Fibroblast of skin of scalp (primary cell): Measurements from ENCODE around the gene SP6.

Experiments used
- DNase-seq: peaks from one replicate; pipeline ENCODE4 v3.0.0-alpha.2; 2013

The SP6 gene

DNA sequence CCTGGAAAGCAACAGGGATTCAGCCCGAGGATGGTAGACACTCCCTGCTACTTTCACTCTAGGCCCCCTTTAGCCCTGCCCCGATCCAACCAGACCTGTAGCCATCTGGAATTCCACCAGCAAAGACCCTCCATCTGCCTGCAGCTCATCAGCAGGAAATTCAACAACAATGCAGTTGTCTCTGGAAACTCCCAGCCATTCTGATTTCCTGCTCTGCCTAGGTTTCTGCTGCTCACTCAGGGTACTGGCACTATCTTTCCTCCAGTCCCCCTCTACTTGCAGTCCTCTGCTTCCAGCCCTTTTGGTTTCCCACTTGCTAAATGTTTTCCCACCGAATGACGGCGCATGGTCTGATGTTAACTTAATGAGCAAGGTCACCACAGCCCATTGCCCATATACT is 2.7 kb upstream of the SP6 start:
- no peak for DNase-seq

DNA sequence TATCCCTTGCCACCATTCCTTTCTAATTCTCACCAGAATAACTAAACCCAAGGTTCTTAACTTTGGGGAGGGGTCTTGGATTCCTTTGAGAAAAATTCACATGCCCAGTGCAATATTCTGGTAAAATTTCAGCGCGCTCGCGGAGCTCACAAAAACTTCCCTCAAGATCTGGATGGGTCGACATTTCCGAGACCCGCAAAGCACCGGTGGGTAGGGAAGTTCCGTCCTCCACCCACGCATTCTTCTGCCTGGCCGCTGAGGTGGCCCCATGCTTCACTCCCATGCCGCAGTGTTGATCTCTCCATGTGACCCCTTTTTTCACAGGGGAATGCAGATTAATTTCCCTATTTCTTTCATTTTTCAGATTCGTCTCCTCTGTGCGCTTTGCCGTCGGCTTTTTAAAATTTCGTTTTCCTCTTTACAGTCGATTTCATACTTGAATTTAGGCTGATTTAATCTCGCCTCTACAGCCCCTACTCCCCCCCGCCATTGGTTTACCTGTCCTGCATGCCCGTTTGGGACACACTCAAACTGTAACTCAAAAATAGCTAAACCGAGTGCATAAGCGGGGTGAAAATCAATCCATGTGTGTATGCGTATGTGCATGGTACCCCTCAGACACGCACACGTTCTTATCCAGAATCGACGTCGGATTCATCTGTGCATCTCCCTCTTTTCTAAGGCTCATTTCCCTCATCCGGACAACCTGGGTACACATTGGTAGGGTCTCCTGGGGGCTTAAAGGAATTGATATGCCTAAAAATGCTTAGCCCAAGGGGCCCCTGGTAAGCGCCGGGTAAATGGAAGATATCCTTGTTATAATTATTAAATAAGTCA is 1.4 kb upstream of the SP6 start:
- no peak for DNase-seq

DNA sequence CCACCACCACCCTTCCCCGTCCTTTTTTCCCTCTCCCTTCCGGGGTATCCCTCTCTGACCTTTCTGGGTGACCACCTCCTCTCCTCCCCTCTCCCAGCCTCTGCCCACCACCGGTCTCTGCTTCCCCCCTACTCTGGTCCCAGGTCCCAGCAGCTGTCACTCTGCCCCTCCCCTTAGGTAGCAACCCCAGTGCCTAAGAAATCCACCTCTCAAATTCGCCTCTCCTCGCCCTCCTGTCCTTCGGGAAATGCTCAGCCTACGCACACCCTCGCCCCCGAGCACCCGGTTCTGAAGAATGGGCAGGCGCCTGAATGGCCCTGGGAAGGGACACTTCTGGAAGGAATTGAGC is 775 bp upstream of the SP6 start:
- no peak for DNase-seq

DNA sequence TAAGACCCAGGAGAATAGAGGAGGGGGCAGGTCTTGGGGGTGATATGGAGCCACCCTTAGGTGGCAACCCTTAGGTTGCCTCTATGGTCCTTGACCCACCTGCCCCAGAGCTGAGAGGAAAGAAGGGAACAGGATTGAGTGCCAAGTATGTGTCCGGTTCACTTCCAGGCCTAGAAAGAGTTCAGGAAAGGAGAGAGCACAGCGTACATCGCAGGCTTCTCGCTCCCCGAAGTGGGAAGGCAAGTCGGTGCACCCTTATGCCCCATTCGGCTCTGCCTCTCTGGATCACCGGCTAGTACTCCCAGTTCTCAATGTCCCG is 631 bp downstream of the SP6 start:
- no peak for DNase-seq

GRCh38 chr17:47848198-47848513 is 2.8 kb downstream of the SP6 start:
- DNase-seq: no peak

DNA sequence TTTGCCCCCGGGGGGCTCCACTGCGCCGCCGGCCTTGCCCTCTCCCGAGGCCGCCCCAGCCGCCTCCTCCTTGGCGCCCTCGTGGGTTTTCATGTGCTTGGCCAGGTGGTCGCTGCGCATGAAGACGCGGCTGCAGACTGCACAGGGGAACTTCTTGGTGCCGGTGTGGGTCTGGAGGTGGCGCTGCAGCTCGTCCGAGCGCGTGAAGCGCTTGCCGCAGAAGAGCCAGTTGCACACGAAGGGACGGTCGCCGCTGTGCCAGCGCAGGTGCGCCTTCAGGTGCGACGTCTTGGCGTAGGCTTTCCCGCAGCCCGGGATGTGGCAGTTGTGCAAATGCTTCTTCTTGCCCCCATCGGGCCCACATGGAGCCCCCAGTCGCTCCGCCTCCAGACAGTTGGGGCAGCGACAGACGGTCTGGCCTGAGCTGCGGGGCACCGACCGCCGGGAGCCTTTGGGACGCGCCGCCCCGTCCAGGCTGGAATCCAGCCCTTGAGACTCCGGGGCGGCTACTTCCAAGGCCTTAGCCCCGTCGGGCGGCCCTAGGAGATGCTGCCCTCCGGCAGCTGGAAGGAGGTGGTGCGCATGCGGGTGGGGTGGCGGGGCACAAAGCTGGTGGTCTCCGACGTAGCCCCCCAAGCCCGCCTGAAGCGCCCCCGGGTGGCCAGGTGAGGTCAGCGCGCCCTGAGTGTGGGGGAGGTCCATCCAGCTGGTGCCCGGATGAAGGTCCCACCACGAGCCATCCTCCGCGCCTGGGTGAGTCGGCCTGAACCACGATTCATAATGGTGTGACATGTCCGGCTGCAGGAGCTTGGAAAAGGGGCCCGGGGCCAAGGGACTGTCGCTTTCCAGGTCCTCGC is 3.4 kb downstream of the SP6 start:
- DNase-seq: no peak

DNA sequence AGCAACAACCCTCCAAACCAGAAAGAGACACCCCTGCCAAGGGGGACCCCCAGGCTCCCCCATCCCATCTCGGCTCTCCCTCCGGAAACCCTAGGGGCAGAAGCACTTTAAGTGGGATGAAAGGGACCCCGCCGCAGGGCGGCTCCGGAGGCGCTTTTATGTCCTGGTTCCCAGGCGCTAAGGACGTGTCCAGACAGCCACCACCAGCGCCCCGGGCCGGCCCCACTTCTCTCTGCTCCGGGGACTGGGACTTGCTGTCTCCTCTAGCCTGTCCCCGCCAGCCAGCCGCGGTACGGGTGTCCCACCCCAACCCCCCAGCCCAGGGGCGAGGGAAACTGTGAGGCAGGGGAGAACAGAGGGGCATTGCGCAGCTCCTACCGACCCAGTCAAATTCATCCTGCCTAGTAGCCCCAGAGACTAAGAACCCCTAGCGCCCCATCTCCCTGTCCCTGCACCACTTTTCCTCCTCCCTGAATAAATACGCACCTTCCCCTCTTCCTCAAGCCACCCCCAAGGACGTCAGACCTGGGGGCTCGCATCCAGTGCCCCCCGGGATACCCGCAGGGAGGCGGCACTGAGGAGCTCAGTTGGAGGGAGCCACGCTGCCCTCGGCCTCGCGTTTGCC is 4.1 kb downstream of the SP6 start:
- DNase-seq: no peak

DNA sequence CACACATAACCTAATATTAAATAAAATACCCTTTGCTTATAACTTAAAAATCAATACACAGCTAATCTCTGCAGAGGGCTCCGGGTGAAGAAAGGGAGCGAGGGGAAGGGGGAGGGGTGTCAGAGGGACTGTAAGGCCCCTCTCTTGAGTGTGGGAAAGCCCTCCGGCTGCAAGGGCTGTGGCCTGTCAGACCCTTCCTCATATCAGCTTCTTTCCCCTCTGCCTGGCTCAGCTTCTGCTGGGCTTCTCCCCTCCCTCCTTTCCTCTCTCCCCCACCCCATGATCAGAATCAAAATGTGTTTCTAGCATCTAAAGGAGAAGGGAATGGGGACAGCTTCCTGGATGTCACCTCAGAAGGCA is 5.3 kb downstream of the SP6 start:
- no peak for DNase-seq

GRCh38 chr17:47844814-47845715 is 5.9 kb downstream of the SP6 start:
- DNase-seq: peak; percentile 26

GRCh38 chr17:47844227-47844626 is 6.7 kb downstream of the SP6 start:
- DNase-seq: peak; percentile 36

DNA sequence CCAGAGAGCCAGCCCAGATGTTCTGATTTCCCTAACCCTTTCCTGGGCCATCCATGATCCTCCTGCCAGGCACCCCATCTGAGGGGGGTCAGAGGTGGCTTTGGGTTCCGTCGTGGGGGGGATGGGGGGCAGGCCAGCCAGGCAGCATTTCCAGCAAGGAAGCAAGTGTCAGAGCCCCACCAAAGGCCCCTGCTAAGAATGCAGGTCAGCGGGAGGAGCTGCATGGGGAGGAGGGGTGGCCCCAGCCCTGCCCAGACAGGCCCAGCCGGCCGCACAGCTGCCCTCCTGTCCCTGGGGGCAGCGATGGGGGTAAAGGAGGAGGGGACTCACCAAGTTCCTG is 7.6 kb downstream of the SP6 start:
- DNase-seq: no peak

DNA sequence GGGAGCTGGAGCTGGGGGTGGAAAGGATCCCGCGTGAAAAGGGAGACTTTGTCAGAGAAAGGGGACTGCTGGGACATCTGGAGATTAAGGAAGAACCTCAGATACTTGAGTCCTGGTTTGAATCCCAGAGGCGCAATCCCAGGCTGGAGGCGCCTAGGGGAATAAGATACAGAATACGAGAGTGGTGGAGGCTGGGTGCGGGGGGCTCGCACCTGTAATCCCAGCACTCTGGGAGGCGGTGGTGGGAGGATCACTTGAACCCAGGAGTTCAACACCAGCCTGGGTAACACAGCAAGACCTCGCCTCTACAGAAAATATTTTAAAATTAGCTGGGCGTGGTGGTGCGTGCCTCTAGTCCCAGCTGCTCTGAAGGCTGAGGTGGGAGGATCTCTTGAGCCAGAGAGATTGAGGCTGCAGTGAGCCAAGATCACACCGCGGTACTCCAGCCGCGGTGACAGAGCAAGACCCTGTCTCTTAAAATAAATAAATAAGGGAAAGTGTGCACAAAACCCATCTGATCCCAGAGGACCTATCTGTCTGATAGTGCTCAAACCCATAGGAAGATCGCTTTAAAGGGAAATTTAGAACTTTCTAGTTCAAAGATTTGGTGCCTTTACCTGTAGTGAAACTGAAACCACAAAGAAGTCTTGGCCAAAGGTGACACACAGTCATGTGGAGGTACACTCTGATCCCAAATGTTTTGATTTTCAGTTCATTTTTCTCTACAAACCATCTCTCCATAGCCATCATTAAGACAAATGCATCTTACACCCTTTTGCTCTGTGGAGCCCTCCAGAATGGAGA is 9.3 kb downstream of the SP6 start:
- no peak for DNase-seq

GRCh38 chr17:47840742-47841487 is 10.0 kb downstream of the SP6 start, which contains the start of gene SCRN2:
TSS of gene SCRN2 (minus strand) at chr17:47841273. CDS start at chr17:47840843, 430 bp downstream.
- peak; percentile 81 for DNase-seq

DNA sequence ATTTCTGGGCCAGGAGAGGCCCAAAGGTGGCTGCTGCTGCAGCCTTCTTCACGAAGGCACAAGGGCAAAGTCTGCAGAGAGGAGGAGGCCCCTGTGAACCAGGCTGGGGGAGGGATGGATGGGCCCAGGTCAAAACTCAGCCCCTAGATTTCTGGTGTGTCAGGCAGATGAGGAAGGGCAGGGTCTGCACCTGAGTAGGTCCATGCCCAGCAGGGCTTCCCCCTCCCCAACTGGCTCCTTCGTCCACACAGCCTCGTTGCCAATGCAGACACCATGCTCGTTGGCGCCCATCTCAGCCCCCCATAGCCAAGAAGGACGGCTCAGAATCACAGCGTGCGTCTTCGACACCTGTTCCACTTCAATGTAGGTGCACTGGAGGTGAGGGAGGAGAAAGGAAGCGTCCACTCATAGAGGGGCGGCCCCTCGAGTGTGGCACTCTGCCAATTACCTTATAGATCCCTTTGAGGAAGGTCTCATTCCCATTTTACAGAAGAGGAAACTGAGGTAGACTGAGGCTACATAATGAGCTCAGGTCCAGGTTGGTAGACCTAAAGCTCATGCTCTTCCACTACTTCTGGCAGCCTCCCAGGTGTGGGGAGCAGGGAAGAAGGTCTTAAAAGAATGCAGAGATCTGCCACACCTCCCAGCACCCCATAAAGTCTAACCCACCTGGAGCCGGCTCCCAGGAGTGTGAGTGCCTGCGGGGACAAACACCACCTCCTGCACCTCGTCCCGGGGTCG is 10.8 kb downstream of the SP6 start:
- DNase-seq: no peak

DNA sequence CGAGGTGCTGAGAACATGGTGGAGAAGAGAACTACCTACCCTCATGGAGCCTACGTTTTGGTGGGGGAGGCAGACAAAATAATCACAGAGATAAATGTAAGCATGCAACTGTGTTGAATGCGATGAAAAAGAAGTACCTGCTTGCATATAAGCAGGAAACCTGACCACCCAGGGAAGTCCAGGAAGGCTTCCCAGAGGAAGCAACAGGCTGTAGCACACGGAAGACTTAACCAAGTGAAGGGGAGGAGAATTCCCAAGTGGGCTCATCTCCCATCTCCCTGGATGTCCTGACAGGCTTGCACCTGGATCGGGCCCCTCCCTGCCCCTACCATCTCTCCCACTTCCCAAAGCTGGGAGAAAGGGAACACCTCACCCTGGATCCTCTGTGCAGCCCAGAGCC is 11.9 kb downstream of the SP6 start:
- DNase-seq: no peak

DNA sequence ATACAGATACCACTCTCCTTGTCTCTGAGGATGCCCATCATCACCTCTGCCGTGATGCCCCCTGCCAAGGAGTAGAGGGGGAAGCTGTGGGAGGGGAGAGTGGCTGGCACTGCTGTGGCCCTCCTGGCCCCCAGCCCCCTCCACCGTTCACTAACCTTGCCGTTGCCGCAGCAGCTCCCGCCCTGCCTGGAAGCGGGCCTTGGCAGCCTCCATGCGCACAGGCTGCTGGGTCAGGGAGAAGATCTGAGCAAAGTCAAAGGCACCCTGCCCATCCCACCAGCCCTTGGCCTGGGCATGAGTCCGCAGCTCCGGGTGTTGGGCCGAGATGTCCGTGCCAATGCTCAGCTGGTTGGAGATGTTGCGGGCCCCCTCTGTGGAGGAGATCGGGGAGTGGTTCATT is 12.3 kb downstream of the SP6 start:
- DNase-seq: no peak

GRCh38 chr17:47837401-47838039 is 13.4 kb downstream of the SP6 start:
- no peak for DNase-seq

DNA sequence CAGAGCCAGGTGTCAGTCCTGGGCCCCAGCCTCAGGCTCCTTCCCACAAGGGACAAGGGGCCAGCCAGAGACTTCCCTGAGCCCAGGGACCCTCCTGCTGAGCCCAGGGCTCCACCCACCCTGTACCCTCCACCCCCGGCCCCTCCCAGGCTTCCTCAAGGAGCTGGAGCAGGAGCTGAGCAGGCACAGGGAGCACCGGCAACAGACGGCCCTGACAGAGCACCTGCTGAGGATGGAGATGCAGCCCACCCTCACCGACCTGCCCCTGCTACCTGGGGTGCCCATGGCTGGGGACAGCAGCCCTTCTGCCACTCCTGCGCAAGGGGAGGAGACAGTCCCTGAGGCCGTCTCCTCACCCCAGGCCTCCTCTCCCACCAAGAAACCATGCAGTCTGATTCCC is 14.4 kb downstream of the SP6 start:
- no peak for DNase-seq

GRCh38 chr17:47834756-47835155 is 16.2 kb downstream of the SP6 start:
- DNase-seq: no peak

- no peak for DNase-seq
Measured at GRCh38 chr17:47831934-47832327, 19.0 kb downstream of the SP6 start.
